Fibroblast of skin of right biceps (primary cell): ENCODE data around the gene MYLK4.

Experiments used
- DNase-seq: peaks from one replicate; pipeline ENCODE4 v3.0.0-alpha.2; 2013

MYLK4 gene

DNA sequence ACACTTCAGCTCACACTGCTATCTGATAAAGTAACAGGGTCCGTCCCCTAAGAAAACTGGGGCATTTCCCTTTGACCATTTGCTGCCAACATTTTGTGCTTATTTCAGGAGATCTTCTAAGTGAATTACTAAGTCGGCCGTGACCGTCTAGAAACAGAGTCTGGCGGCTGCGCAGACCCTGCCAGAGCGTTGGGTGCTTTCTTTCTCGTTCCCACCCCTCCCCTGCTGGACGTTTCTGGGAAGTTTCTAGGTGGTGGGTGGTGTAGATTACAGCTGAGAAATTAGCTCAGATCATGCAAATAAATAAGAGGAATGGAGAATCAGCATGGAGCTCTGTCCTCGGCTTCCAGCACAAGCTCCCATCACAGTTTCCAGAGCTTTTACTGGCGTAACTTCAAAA, 128.1 kb downstream of the MYLK4 start:
- no peak for DNase-seq

GRCh38 chr6:2619651-2620050, 131.1 kb downstream of the MYLK4 start:
- DNase-seq: no peak

GRCh38 chr6:2617729-2618128, 133.0 kb downstream of the MYLK4 start:
- DNase-seq: no peak

GRCh38 chr6:2616811-2617210, 133.9 kb downstream of the MYLK4 start:
- DNase-seq: no peak

GRCh38 chr6:2615251-2615650, 135.5 kb downstream of the MYLK4 start:
- no peak for DNase-seq

- DNase-seq: no peak
Observed at GRCh38 chr6:2614846-2615245, 135.9 kb downstream of the MYLK4 start.

GRCh38 chr6:2614155-2614554, 136.6 kb downstream of the MYLK4 start:
- no peak for DNase-seq
